HL-60 (cell line): ENCODE measurements around the gene MRPL28.
"Not testable (repeated sequence)": the region's sequence is repeated elsewhere in the genome, so short reads cannot be mapped to it uniquely, and the experiment has no call there.

Source experiments
- DNase-seq, 2 experiments: peaks; one replicate each; pipeline ENCODE4 v3.0.0-alpha.2; 2010 to 2020; ENCODE audit warnings: low read depth in 1 of 2, low spot score in 1 of 2
- H3K27ac ChIP-seq: fragments of 250-450 bp; sonication (Bioruptor Pico); replicated peaks from 2 replicates; pipeline ENCODE4 v1.5.1; 2020; ENCODE audit warnings: mild to moderate bottlenecking, moderate library complexity
- H3K27me3 ChIP-seq: fragments of 250-450 bp; sonication (Bioruptor Pico); 2 replicates; pipeline ENCODE4 v1.5.1; 2021; ENCODE audit warnings: mild to moderate bottlenecking, moderate library complexity; ENCODE audit not compliant: insufficient read depth, poor library complexity, severe bottlenecking
- H3K4me3 ChIP-seq: replicated peaks from 2 replicates; pipeline ENCODE4 v1.5.1; 2011; ENCODE audit warnings: mild to moderate bottlenecking, control low read depth, low read length; ENCODE audit not compliant: insufficient read depth
- GABPA ChIP-seq: IDR thresholded peaks from 2 replicates; pipeline ENCODE4 v1.6.1; 2012; ENCODE audit warnings: low read depth
- POLR2AphosphoS5 ChIP-seq: IDR thresholded peaks from 2 replicates; pipeline ENCODE4 v1.6.1; 2012; ENCODE audit warnings: low read depth
- SPI1 ChIP-seq: IDR thresholded peaks from 2 replicates; pipeline ENCODE4 v1.6.1; 2012; ENCODE audit warnings: low read depth, mild to moderate bottlenecking, borderline replicate concordance
- TF ChIP-seq, protein P1 (sequence below): IDR thresholded peaks from 2 replicates; pipeline ENCODE4 v1.6.1; 2012; ENCODE audit warnings: low read depth; ENCODE audit not compliant: insufficient replicate concordance
- TF ChIP-seq, protein P2 (sequence below): IDR thresholded peaks from one replicate; pipeline ENCODE4 v1.5.1; 2011; ENCODE audit warnings: low read length, control low read depth, inconsistent platforms; ENCODE audit not compliant: insufficient read depth

Gene MRPL28

GRCh38 chr16:379183-379960, 9.0 kb upstream of the MRPL28 start:
- no peak overlapping the region for H3K4me3 ChIP-seq
- H3K27me3 ChIP-seq, result no peaks in the 10 kb centered on the region
- TF ChIP-seq SPI1, result no peak
- TF ChIP-seq GABPA, result no peak
- TF ChIP-seq, protein P1, sequence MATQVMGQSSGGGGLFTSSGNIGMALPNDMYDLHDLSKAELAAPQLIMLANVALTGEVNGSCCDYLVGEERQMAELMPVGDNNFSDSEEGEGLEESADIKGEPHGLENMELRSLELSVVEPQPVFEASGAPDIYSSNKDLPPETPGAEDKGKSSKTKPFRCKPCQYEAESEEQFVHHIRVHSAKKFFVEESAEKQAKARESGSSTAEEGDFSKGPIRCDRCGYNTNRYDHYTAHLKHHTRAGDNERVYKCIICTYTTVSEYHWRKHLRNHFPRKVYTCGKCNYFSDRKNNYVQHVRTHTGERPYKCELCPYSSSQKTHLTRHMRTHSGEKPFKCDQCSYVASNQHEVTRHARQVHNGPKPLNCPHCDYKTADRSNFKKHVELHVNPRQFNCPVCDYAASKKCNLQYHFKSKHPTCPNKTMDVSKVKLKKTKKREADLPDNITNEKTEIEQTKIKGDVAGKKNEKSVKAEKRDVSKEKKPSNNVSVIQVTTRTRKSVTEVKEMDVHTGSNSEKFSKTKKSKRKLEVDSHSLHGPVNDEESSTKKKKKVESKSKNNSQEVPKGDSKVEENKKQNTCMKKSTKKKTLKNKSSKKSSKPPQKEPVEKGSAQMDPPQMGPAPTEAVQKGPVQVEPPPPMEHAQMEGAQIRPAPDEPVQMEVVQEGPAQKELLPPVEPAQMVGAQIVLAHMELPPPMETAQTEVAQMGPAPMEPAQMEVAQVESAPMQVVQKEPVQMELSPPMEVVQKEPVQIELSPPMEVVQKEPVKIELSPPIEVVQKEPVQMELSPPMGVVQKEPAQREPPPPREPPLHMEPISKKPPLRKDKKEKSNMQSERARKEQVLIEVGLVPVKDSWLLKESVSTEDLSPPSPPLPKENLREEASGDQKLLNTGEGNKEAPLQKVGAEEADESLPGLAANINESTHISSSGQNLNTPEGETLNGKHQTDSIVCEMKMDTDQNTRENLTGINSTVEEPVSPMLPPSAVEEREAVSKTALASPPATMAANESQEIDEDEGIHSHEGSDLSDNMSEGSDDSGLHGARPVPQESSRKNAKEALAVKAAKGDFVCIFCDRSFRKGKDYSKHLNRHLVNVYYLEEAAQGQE, result no peak
- TF ChIP-seq, protein P2, sequence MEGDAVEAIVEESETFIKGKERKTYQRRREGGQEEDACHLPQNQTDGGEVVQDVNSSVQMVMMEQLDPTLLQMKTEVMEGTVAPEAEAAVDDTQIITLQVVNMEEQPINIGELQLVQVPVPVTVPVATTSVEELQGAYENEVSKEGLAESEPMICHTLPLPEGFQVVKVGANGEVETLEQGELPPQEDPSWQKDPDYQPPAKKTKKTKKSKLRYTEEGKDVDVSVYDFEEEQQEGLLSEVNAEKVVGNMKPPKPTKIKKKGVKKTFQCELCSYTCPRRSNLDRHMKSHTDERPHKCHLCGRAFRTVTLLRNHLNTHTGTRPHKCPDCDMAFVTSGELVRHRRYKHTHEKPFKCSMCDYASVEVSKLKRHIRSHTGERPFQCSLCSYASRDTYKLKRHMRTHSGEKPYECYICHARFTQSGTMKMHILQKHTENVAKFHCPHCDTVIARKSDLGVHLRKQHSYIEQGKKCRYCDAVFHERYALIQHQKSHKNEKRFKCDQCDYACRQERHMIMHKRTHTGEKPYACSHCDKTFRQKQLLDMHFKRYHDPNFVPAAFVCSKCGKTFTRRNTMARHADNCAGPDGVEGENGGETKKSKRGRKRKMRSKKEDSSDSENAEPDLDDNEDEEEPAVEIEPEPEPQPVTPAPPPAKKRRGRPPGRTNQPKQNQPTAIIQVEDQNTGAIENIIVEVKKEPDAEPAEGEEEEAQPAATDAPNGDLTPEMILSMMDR, result no peak
- TF ChIP-seq POLR2AphosphoS5, result no peak
- H3K27ac ChIP-seq, result no peak overlapping the region
- DNase-seq, result no peak

- DNase-seq, result no peak
- Histone ChIP-seq H3K27me3 (no peaks in the 10 kb centered on the region), H3K4me3 (no peak overlapping the region), H3K27ac (no peak overlapping the region)
- TF ChIP-seq, protein P1, result no peak
- TF ChIP-seq SPI1 (no peak), POLR2AphosphoS5 (no peak), GABPA (no peak)
- TF ChIP-seq, protein P2, result no peak
Observed at GRCh38 chr16:378821-379182, 8.5 kb upstream of the MRPL28 start.

DNA sequence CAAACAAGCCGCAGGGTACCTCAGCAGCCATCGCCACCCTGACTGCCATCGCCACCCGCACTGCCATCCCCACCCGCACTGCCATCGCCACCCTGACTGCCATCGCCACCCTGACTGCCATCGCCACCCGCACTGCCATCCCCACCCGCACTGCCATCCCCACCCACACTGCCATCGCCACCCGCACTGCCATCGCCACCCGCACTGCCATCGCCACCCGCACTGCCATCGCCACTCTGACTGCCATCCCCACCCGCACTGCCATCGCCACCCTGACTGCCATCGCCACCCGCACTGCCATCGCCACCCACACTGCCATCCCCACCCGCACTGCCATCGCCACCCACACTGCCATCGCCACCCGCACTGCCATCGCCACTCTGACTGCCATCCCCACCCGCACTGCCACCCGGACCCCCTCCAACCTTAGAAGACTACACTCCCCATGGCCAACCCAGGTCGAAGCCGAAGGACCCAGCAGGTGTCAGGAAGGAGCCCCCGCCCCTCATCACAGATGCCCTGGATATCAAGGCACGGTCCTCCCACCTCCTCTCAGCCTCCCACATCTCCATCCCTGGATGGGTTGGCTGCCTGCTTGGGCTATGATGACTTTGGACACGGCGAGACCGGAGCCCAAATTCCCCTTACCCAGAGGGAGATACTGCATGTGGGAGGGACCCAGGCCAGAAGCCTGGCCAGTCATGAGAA, 7.9 kb upstream of the MRPL28 start:
- H3K27ac ChIP-seq, H3K4me3 ChIP-seq, DNase-seq, H3K27me3 ChIP-seq: not testable (repeated sequence)

- Histone ChIP-seq H3K27me3 (no peaks in the 10 kb centered on the region), H3K4me3 (no peak overlapping the region), H3K27ac (no peak overlapping the region)
- DNase-seq, result no peak
- TF ChIP-seq, protein P1, result no peak
- no peak for TF ChIP-seq POLR2AphosphoS5
- TF ChIP-seq GABPA, result no peak
- TF ChIP-seq, protein P2, result no peak
- TF ChIP-seq SPI1, result no peak
Observed at GRCh38 chr16:377419-377951, 7.1 kb upstream of the MRPL28 start.
